Measurements from ENCODE around the gene CELA2B.
A peak's percentile ranks its signal among the peaks of the same experiment; 100 is the strongest.
"Not testable (repeated sequence)": the region's sequence is repeated elsewhere in the genome, so short reads cannot be mapped to it uniquely, and the experiment has no call there.

Gene CELA2B

GRCh38 chr1:15504436-15504835, 28.5 kb downstream of the CELA2B start:
- no peak for DNase-seq

GRCh38 chr1:15506831-15507230, 30.9 kb downstream of the CELA2B start:
- no peak for DNase-seq

- DNase-seq, result no peak
These were observed 31.4 kb downstream of the CELA2B start for GRCh38 chr1:15507278-15507677.

GRCh38 chr1:15508700-15509487, 33.0 kb downstream of the CELA2B start:
- peak; percentile 90 to 94 for DNase-seq

- DNase-seq, result no peak
These were observed 33.7 kb downstream of the CELA2B start for GRCh38 chr1:15509586-15509985.

GRCh38 chr1:15510611-15511405, 34.9 kb downstream of the CELA2B start:
- DNase-seq, result no peak

- DNase-seq, result peak in 1 of 2 experiments; percentile 30
These were observed 37.3 kb downstream of the CELA2B start for GRCh38 chr1:15513192-15513591.

- no peak for DNase-seq
These were observed 38.0 kb downstream of the CELA2B start for GRCh38 chr1:15513919-15514318.

GRCh38 chr1:15514557-15514956, 38.7 kb downstream of the CELA2B start:
- DNase-seq, result not testable (repeated sequence)

- no peak for DNase-seq
These were observed 39.2 kb downstream of the CELA2B start for GRCh38 chr1:15515022-15515663.

GRCh38 chr1:15519625-15520024, 43.7 kb downstream of the CELA2B start:
- no peak for DNase-seq

- not testable (repeated sequence) for DNase-seq
These were observed 45.5 kb downstream of the CELA2B start for GRCh38 chr1:15521206-15521906.

GRCh38 chr1:15522551-15522950, 46.6 kb downstream of the CELA2B start:
- DNase-seq, result no peak

GRCh38 chr1:15523104-15524020, 47.5 kb downstream of the CELA2B start:
- DNase-seq, result peak in 1 of 2 experiments; percentile 73

GRCh38 chr1:15524021-15524282, 48.0 kb downstream of the CELA2B start, which contains the start of gene CASP9:
Gene CASP9, minus strand, starts transcription at chr1:15524215. Its CDS starts 15 bp downstream, at chr1:15524200.
- DNase-seq, result no peak

GRCh38 chr1:15524283-15525049, 48.6 kb downstream of the CELA2B start:
- DNase-seq, result peak; percentile 96 to 99

- DNase-seq, result peak in 1 of 2 experiments; percentile 41
These were observed 49.4 kb downstream of the CELA2B start for GRCh38 chr1:15525050-15526020.

GRCh38 chr1:15526021-15526489, 50.2 kb downstream of the CELA2B start:
- DNase-seq, result no peak

- peak; percentile 100 for DNase-seq
These were observed 50.8 kb downstream of the CELA2B start, which contains the start of gene DNAJC16 for GRCh38 chr1:15526490-15527339. Gene DNAJC16, plus strand, starts transcription at chr1:15526848. Its CDS starts 2,258 bp downstream, at chr1:15529106.
